ENCODE data around the gene NR1I2.

NR1I2 gene

DNA sequence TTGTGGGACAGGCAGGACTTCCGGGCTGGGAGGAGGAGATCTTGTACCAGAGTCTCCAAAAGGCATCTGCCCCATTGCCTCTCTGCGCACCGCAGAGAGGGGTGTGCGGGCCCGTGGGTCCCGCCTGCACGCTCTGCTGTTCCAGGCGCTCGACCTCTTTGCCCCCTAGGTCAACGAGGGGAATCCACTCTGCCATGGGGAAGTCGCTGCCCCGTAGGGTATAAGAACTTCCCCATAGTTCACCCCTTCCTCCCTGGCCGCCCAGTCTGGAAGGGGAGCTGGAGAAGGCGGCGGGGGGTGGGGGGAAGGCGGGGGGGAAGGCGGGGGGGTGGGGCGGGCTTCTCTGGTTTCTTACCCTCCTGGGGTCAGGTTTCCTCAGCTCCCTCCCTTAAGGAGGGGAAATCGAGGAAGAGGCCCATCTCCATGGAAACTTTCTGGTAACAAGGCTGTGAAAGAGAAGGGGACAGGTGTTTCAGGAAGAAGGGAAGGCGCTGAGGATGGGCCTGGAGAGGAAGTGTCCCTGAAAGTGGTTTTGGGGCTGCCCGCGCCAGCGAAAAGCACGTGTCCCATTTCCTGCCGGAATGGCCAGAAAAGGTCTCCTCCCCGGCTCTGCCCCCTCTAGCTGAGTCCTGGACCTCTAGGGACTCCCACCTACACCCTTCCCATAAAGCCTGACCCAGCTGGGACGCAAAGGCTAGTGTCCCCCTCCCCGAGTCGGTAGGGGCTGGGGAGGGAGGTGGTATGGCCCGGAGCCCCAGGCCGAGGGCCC lies 27.5 kb downstream of the NR1I2 start:
- in situ Hi-C loops (cut with MboI; ENCODE audit: low sequenced_read_pairs, unreplicated experiment): no loop called here
- TF ChIP-seq, protein P1, sequence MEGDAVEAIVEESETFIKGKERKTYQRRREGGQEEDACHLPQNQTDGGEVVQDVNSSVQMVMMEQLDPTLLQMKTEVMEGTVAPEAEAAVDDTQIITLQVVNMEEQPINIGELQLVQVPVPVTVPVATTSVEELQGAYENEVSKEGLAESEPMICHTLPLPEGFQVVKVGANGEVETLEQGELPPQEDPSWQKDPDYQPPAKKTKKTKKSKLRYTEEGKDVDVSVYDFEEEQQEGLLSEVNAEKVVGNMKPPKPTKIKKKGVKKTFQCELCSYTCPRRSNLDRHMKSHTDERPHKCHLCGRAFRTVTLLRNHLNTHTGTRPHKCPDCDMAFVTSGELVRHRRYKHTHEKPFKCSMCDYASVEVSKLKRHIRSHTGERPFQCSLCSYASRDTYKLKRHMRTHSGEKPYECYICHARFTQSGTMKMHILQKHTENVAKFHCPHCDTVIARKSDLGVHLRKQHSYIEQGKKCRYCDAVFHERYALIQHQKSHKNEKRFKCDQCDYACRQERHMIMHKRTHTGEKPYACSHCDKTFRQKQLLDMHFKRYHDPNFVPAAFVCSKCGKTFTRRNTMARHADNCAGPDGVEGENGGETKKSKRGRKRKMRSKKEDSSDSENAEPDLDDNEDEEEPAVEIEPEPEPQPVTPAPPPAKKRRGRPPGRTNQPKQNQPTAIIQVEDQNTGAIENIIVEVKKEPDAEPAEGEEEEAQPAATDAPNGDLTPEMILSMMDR (IDR thresholded peaks at IDR 0.05; ENCODE audit: borderline replicate concordance, control extremely low read depth, extremely low read depth, insufficient read depth, missing control alignments): no peak
- DNase-seq (ENCODE audit: low spot score): peak; percentile 72

DNA sequence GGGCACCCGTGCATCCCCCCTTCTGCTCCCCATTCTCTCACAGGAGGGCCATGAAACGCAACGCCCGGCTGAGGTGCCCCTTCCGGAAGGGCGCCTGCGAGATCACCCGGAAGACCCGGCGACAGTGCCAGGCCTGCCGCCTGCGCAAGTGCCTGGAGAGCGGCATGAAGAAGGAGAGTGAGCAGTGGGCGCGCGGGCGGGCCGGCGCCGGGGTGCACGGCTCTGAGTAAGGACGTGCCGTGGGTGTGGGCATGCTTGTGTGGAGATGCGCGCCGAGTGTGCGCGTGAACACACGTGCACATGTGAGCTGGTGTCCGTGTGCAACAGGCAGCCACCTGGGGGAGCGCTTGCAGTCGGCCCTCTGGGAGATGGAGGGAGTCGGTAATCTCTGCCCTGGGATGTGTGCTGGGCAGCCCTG lies 28.1 kb downstream of the NR1I2 start:
- DNase-seq (ENCODE audit: low spot score): peak; percentile 83
- TF ChIP-seq, protein P1 (IDR thresholded peaks at IDR 0.05; ENCODE audit: borderline replicate concordance, control extremely low read depth, extremely low read depth, insufficient read depth, missing control alignments): peak; percentile 44
- in situ Hi-C loops (cut with MboI; ENCODE audit: low sequenced_read_pairs, unreplicated experiment): no loop called here

DNA sequence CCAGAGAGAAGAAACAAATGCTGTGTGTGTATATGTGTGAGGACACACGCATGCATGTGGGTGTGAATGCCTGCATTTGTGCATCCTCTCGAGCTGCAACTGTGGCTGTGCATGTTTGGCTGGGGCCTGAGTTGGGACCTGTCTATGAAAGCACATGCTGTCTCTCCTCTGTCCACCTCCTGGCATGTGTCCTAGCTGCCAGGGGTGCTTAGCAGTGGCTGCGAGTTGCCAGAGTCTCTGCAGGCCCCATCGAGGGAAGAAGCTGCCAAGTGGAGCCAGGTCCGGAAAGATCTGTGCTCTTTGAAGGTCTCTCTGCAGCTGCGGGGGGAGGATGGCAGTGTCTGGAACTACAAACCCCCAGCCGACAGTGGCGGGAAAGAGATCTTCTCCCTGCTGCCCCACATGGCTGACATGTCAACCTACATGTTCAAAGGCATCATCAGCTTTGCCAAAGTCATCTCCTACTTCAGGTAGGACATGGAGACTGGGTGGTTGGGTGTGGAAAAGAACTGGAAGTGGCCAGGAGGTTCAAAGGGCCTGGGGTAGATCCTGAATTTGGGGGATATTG lies 30.7 kb downstream of the NR1I2 start:
- in situ Hi-C loops (cut with MboI; ENCODE audit: low sequenced_read_pairs, unreplicated experiment): no loop called here
- DNase-seq (ENCODE audit: low spot score): no peak
- TF ChIP-seq, protein P1 (IDR thresholded peaks at IDR 0.05; ENCODE audit: borderline replicate concordance, control extremely low read depth, extremely low read depth, insufficient read depth, missing control alignments): no peak

DNA sequence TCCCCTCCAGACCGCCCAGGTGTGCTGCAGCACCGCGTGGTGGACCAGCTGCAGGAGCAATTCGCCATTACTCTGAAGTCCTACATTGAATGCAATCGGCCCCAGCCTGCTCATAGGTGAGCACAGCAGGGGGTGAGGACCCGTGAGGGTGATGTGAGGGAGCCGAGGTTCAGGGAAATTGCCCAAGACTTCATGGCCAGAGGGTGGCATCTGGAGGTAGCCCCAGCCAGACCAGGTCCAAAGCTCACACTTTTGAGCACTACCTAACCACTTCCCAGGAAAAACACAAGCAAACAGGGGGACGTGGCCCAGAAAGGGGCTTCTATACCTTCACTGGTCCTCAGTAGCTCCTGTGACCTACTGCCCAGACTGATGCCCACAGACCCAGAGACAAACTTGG lies 33.8 kb downstream of the NR1I2 start:
- TF ChIP-seq, protein P1 (IDR thresholded peaks at IDR 0.05; ENCODE audit: borderline replicate concordance, control extremely low read depth, extremely low read depth, insufficient read depth, missing control alignments): no peak
- in situ Hi-C loops (cut with MboI; ENCODE audit: low sequenced_read_pairs, unreplicated experiment): no loop called here
- DNase-seq (ENCODE audit: low spot score): no peak

DNA sequence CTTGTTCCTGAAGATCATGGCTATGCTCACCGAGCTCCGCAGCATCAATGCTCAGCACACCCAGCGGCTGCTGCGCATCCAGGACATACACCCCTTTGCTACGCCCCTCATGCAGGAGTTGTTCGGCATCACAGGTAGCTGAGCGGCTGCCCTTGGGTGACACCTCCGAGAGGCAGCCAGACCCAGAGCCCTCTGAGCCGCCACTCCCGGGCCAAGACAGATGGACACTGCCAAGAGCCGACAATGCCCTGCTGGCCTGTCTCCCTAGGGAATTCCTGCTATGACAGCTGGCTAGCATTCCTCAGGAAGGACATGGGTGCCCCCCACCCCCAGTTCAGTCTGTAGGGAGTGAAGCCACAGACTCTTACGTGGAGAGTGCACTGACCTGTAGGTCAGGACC lies 35.2 kb downstream of the NR1I2 start:
- TF ChIP-seq, protein P1 (IDR thresholded peaks at IDR 0.05; ENCODE audit: borderline replicate concordance, control extremely low read depth, extremely low read depth, insufficient read depth, missing control alignments): no peak
- in situ Hi-C loops (cut with MboI; ENCODE audit: low sequenced_read_pairs, unreplicated experiment): no loop called here
- DNase-seq (ENCODE audit: low spot score): no peak

DNA sequence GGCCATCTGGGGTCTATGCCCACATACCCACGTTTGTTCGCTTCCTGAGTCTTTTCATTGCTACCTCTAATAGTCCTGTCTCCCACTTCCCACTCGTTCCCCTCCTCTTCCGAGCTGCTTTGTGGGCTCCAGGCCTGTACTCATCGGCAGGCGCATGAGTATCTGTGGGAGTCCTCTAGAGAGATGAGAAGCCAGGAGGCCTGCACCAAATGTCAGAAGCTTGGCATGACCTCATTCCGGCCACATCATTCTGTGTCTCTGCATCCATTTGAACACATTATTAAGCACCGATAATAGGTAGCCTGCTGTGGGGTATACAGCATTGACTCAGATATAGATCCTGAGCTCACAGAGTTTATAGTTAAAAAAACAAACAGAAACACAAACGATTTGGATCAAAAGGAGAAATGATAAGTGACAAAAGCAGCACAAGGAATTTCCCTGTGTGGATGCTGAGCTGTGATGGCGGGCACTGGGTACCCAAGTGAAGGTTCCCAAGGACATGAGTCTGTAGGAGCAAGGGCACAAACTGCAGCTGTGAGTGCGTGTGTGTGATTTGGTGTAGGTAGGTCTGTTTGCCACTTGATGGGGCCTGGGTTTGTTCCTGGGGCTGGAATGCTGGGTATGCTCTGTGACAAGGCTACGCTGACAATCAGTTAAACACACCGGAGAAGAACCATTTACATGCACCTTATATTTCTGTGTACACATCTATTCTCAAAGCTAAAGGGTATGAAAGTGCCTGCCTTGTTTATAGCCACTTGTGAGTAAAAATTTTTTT lies 35.9 kb downstream of the NR1I2 start:
- TF ChIP-seq, protein P1 (IDR thresholded peaks at IDR 0.05; ENCODE audit: borderline replicate concordance, control extremely low read depth, extremely low read depth, insufficient read depth, missing control alignments): no peak
- no peak for DNase-seq (ENCODE audit: low spot score)

More for the DNA sequence above, 35.9 kb downstream of the NR1I2 start:
- in situ Hi-C loops (cut with MboI; ENCODE audit: low sequenced_read_pairs, unreplicated experiment): no loop called here
